ENCODE data around the gene ACOXL.
A peak's percentile ranks its signal among the peaks of the same experiment; 100 is the strongest.

Gene ACOXL

DNA sequence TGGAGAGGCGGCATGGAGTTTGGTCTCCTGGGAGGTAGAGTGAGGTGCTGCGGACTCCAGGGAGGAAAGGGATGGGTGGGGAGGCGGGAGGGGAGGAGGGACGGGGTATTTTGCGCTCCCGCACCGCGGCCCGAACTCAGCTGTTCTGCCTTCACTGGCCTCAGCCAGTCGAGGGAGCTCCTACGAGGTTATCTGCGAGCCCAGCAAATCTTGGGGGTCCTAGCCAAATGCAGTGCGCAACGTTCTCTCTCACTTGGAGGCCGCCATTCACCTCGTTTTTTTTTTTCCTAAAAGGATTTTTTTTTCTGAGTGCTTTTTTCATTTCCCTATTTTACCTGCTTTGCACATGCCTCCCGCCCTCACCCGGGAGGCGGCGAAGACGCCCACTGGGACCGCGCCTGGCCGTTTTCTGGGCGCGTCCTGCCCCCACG is 387.5 kb downstream of the ACOXL start:
- no peak for DNase-seq

DNA sequence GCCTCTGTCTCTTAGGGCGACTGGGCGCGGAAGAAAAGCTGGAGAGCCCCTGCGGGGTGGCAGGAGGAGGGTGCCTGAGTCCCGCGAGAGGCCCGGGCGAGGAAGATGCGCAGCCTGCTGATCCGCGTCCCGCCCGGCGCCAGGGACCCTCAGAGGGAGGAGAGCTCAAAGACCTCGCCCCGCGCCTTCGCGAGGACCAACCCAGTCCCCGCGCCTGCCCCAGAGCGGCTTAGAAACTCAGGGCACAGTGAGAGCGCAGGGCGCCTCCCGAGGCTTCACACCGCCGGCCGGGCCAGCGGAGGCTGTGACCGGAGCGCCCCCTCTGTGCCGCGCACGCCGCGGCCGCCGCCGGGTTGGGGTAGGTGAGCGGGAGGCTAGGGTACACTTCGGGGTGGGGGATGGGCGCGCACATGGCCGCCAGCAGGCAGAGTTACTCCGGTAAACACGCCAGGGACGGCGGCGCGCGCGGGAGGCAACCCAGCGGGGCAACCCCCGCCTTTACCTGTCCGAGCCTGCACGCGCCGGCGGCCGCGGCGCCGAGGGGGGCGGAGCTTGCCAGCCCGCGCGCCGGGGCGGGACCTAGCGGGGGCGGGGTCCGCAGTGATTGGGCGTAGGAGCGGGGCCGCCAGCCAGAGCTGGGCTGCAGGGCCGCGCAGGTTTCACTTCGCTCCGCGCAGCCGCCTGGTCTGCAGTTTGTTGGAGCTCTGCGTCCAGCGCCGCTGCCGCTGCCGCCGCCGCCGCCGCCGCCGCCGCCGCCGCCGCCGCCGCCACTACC is 388.1 kb downstream of the ACOXL start, which contains the start of gene BCL2L11:
BCL2L11 (plus strand) TSS at position 662 of the 775 bp plus-strand sequence. CDS start 2,832 bp downstream, outside the sequence.
- peak; percentile 91 for DNase-seq

DNA sequence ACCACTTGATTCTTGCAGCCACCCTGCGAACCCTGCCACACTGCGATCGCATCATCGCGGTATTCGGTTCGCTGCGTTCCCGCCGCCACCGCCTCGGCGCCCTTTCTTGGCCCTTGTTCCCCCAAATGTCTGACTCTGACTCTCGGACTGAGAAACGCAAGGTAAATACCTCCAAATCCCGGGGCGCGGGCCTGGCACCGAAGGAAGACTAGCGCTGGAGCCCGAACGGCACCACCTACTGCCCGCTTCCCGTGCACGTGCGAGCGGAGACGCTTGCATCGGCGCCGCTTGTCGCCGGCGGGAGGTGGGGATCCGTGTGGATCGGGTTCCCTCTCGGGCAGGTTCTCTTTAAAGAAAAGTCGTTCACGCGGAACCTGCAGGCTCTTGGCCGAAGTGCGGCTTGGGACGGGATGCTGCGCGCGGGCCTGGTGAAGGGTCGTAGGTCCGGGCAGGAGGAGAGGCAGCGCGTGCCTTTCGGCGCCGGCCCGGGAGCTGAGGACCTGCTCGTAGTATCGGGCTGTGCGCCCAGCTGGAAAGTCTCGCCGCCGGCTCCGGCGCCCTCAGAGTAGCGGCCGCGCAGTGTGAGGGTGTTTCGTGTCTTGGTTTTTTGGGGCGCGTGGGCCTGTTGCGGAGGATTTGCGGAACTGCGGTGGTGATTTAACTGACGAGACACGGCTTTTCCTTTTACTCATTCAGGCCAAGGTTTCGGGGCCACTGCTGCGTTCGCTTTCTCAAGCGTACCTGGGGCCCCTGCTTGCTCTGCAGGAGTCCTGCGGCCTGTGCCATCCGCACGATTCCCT is 388.9 kb downstream of the ACOXL start:
- peak; percentile 90 for DNase-seq

DNA sequence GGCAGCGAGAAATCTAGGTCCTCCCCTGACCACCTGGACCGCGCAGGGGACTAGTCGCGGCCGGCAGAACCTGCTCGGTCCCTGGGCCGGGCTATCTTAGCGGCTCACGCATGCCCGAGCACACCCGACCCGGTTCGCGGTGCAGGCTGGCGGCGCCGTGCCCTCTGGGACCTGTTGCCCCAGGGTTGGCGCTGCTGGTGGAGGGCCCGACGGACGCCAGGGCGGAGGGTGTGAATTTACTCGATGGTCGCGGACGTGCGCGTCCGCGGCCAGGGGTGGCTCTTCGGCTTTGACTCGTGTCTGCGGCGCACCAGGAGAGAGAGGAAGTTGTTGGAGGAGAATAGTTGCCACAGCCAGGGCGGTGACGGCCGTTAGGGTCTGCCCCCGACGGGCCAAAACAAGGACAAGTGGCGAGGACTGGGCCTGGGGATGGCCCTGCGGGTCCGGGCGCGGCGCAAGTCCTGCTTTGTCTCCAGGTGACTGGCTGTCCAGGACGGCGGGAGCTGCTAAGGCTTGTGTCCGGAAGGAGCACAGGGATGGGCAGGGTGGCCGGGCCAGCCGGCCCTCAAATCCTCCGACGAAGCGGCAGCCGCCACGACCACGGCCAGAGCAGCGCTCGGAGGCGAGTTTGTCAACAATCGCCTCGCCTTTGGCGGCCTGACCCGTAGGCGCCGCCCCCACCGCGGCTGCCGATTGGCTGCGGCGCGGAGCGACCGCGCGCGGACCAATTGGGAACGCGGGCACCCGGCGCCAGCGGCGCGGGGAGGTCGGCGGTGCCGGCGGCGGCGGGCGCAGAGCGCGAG is 389.7 kb downstream of the ACOXL start:
- DNase-seq, result peak; percentile 93

DNA sequence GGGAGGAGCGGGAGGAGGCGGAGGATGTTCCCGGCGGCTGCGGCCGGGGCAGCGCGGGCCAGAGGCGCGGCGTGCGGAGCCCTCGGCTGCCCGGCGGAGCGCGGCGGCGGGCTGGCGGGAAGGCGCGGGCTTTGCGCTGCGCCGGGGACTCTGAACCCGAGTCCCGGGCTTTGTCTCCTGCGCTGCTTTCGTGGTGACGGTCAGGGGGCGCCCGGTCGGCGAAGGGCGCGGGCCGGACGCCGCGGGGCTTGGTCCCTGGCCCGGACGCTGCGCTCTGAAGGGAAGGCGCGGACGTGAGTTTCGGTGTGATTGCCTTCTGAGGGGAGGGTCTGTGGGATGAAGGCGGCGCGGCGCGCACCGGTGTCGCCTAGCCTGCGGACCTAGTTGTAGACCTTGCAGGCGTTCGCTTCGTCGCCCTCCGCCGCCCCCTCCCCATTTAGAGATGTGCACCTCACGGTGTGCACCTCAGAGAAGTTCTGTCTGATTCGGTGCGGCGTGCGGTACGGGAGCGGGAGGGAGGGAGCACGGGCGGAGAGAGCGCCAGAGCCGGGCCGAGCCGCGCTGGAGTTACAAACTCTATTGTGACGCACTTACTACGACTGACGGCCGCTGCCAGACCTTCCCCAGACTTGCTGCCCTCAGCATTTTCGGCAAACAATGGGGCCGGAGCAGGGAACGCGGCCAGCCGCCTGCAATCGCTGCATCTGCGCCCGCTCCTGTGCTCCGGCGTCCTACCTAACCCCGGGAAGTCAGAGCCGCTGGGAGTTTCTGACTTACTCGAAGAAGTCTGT is 390.5 kb downstream of the ACOXL start:
- DNase-seq, result peak; percentile 89

DNA sequence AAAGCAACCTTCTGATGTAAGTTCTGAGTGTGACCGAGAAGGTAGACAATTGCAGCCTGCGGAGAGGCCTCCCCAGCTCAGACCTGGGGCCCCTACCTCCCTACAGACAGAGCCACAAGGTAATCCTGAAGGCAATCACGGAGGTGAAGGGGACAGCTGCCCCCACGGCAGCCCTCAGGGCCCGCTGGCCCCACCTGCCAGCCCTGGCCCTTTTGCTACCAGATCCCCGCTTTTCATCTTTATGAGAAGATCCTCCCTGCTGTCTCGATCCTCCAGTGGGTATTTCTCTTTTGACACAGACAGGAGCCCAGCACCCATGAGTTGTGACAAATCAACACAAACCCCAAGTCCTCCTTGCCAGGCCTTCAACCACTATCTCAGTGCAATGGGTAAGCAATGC is 391.4 kb downstream of the ACOXL start:
- DNase-seq, result no peak

DNA sequence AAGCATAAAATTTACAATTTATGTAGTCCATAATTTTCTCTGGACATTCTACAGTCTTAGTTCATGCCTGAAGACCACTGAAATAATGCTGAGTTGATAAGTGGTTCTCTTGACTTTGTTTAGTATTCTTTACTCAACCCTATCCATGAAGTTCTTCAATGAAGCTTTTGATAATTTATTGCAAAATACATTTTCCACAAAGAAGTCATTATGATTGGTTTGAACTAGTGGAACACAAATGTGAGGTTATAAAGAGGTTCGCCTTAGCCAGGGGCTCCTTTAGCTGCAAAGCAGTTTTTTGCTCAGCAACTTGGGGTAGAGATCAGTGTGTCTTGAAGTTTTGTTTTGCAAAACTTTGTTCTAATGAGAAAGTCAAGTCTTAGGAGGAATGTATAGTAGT is 394.2 kb downstream of the ACOXL start:
- no peak for DNase-seq

DNA sequence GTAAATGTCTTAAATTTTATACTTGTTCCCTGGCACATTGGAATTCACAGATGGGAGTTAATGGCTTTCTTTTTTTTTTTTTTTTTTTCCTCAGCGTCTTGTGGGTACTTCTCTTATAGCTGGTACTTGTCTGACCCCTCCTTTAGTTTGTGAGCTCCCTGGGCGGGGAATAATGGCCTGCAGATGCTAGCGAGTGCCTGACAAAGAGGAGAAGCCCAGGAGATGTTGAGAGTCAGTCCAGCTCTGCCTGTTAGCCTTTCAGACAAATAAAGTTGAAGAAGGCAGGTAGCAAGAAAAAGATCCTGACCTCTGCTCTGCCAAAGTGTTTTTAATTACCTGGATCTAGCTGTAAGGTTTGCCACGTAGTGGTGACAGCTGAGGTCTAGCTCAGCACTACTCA is 395.0 kb downstream of the ACOXL start:
- DNase-seq, result peak; percentile 34

DNA sequence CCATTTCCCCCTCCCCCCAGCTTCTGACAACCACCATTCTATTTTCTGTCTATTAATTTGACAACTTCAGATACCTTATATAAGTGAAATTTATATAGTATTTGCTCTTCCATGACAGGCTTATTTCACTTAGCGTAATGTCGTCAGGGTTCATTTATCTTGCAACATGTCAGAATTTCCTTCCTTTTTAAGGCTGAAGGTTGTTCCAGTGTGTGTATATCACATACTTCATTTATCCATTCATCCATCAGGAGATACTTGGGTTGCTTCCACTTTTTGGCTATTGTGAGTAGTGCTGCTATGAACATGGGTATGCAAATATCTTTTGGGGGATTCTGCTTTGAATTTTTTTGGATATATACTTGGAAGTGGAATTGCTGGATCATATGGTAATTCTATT is 395.7 kb downstream of the ACOXL start:
- no peak for DNase-seq

DNA sequence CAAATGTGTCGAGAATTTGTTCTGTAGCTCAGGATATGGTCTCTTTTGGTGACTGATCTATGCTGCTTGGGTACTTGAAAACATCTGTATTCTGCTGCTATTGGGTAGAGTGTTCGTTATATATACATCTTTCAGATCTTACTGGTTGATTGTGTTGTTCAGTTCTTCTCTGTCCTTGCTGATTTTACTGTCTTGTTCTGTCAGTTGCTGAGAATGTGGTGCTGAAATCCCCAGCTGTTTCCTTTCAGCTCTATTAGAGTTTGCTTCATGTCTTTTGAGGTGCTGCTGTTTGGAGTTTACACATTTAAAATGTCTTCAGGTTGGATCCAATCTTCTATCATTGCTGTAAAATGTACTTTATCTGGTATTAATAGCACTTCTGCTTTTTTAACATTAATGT is 401.2 kb downstream of the ACOXL start:
- no peak for DNase-seq

DNA sequence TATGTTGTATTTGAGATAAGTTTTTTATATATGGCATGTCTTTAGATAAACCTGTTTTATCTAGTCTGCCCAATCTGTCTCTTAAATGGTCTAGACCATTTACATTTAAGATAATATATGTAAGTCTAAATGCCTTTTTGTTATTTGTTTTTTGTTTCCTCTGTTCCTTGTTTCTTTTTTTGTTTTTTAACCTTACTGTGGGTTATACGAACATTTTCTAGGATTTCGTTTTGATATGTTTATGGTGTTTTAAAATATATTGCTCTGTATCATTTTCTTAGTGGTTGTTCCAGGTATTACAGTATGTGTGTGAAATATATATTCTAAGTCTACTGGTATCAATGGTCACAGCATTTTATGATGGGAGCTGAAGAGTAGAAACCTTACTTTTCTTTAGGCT is 401.7 kb downstream of the ACOXL start:
- DNase-seq, result no peak

DNA sequence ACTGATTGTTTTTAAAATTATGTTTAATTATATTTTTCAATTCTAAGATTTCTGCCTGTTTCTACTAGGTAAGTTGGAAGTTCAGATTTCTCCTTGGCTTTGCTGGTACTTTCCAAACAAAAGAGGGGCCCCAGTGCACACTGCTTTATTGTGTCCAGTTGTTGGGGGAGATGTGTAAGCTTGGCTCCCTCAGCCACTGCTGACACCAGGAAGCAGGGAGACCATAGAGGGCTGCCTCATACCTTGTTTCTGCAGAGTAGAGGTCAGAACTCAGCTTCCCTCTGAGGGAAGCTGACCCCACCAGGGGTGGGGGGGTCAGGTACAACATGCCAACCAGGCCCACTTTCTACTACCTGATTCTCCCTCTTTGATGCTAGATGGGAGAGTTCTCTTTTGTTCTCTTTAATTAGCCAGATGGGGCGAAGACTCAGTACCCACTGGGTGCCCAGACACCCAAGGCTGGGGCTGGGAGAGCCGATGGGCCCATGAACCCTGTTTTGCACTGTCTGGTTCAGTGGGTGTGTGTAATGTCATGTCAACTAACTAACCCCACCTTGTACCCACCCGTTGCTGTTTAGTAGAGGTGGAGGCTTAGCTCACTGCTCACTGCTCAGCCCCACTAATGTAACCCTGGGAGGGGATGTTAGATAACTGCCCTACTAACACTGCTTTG is 403.0 kb downstream of the ACOXL start:
- no peak for DNase-seq

DNA sequence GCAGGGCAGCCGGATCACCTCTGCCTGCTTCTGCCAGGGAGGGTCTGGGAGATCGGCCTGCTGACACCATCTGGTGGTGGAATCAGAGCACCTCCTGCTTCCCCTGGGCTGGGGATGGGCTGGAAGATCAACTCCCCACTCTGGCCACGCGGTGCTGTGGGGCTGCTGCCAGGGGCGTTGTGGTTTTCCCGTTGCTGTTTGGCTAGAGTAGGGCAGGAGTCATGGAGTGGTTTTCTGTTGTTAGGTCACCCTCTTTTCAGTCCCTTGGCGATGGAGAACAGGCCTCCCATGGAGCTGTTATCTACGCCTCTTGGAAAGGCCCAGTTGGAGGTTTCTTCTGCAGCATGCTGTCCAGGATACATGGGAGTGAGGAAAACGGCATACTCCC is 403.5 kb downstream of the ACOXL start:
- no peak for DNase-seq

DNA sequence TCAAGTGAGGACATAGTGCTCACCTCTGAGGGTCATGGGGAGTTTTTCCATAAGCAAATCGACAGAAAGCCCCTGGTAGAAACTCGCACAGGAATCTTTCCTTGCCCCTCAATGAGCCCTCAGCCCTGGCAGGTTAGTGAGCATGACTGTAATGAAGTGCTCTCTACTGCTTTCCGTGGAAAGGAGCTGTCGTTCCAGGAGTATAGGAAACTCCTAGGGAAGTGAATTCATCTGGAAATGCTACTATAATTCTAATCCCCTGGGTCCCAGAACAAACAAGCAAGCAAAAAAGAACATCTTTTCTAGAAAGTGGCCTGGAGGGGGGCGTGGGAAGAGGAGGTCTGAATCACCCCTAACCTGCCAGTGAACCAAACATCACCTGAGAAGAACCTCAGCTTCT is 406.5 kb downstream of the ACOXL start:
- no peak for DNase-seq

DNA sequence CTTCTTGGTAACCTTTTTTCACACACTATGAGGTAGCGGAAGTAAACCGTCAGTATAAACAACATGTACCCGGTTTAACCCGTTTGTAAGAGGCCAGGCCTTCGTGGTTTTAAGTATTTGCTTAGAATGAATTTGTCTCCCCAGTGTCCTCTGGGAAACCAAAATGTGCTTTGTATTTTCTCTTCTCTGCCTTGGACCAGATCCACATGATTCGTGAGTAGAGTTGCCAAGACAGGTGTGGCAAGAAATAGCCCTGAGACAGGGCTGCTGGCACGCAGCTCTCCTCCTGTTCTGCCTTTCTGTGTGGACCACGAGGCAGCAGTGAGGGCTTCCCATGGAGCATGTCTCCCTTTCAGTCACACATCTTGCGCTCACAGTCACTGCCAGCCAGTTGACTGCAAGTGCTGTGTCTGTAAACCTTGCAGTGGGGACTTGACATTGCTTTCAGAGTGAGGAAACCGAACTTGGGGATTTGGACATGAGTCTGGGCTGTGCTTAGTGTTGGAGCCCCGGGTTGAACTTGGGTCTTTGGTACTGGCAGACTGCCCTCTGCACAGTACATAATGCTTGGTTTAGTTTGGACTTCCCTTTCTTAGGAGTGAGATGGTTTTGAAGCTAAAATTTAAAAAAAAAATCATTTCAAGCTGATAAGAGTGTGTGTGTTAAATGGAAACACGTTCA is 407.4 kb downstream of the ACOXL start:
- no peak for DNase-seq

DNA sequence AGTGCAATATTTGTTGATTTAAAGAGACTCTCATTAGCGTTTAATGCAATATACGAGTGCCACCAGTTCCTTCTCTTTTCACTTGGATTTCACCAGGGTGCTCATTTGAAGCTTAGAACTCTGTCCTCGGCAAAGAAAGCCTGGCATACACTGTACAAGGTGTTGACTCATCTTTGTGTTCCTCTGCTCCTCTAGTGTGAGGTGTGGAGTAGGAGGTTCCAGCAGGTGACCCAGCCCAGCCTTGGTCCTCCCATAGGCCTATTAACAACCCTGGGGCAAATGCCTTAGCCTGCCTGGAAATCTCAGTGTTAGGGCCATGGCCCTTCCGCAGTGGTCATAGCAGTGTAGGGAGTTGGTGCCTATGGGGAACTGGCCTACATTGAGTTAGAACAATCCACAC is 408.4 kb downstream of the ACOXL start:
- no peak for DNase-seq

DNA sequence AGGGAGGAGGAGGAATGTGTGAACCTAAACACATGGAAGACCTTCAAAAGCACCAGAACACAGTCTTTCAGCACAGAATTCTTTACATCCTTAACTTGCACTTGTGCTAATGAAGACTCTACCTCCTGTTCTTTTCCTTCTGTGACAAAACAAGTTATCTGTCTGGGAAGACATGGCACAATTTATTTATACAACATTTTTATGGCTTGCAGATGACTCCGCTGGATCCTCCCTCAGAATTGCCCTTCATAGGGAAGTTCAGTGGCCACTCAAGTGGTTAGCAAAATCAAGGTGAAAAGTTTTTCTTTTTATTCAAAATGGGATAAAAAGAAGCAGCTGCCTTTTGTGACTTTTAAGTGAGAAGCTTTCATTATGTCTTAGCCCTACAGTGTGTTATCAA is 409.7 kb downstream of the ACOXL start:
- DNase-seq, result no peak

DNA sequence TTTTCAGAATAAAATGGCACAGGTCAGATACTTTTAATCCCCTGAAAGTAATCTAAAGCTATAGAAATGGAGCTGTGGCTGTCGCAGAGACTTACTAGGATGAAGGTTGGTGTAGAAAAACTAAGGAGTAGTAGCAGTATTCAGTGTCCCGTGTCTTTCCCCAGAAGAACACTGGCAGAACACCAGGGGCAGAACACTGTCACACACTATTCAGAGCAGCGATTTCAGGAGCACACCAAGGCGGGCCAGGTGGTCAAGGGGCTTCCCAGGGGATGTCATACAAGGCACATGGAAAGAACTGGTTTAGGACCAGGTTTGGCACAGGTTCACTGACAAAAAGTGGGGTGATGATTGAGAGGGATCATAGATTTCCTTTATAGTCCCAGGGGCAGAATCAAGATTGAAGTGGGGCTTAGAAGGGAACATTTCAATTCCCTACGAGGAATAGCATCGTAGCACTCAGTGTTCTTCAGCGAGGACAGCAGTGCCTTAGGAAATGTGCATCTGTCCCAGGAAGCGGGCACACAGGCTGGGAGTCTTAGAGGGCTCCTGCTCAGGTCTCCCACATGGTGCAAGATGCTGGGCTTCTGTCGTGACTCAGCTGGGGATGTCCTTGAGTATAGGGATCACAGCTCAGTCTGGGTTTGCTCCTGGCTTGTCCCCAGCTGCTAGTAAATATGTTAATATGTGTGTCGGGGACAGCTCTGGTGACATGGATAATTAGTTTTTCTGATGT is 410.9 kb downstream of the ACOXL start:
- no peak for DNase-seq

DNA sequence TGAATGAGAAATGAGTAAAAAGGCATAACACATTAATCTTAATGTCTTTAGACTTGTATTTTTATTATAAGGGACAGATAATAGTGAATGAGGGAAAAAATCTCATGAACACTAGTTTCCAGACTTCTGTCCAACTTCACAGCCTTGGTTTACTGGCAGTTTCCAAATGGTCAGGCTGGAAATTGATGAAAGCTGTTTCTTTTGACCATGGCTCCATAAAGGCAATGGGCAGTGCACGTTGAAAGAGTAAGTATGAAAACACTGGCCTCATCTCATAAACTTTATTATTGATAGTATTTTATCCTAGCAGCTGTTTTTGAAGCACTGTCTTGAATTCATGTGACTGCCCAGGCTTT is 411.4 kb downstream of the ACOXL start:
- no peak for DNase-seq

DNA sequence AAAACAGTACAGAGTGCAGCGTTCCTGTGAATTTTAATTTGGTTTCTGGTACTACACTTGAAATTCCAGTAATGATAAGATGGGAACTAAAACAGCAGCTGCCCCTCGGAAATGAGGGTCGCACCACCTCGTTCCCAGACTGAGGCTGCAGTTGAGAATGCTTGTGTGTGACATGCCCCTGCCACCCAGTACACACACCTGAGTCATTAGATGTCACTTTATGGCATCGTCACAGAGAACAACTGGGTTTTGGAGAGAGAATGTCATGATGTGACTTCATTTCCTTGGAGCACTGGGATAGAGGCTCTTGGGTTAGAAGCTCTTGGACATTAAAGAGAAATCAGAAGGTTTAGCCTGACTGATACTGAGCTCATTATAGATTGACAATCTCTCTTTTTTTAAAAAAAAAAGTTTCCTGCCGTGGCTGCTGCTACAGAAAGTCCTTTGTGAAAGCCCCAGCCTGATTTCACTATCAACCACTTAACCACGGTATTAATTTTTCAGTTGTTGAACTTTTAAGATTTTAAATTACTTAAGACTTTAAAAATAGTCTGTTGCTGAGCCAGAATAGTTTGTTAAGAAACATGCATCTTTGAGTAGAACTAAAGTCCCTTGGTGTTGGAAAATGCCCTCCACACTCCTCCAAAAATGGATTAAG is 412.9 kb downstream of the ACOXL start:
- no peak for DNase-seq
